ENCODE results near the gene FAM3D.

Gene FAM3D

GRCh38 chr3:58652624-58653023 is 13.9 kb downstream of the FAM3D start:
- WGBS: 64% methylated on average over 2 of the region's 2 CpGs
- Histone ChIP-seq H3K4me1 (ENCODE audit: insufficient read depth, low read length) (no peaks in the 10 kb centered on the region), H3K4me3 (ENCODE audit: low read length) (no peak overlapping the region), H3K36me3 (ENCODE audit: insufficient read depth, low read length) (no peaks in the 10 kb centered on the region), H3K27ac (ENCODE audit: low read depth, low read length) (no peak overlapping the region), H3K9me3 (ENCODE audit: insufficient read depth, low read depth, low read length) (no peaks in the 10 kb centered on the region), H3K27me3 (ENCODE audit: insufficient read depth, low read length) (no peaks in the 10 kb centered on the region), H3K9ac (ENCODE audit: low read depth, low read length) (no peak overlapping the region)

- H3K9ac ChIP-seq (ENCODE audit: low read depth, low read length): no peak overlapping the region
- H3K27ac ChIP-seq (ENCODE audit: low read depth, low read length): no peak overlapping the region
Measured at GRCh38 chr3:58651276-58651675, 15.3 kb downstream of the FAM3D start.

GRCh38 chr3:58647381-58648141 is 19.0 kb downstream of the FAM3D start:
- no peaks in the 10 kb centered on the region for H3K27me3 ChIP-seq (ENCODE audit: insufficient read depth, low read length)
- no peaks in the 10 kb centered on the region for H3K9me3 ChIP-seq (ENCODE audit: insufficient read depth, low read depth, low read length)
- no peak overlapping the region for H3K4me3 ChIP-seq (ENCODE audit: low read length)
- no peaks in the 10 kb centered on the region for H3K36me3 ChIP-seq (ENCODE audit: insufficient read depth, low read length)
- WGBS: 90% methylated on average over 3 of the region's 3 CpGs
- H3K27ac ChIP-seq (ENCODE audit: low read depth, low read length): no peak overlapping the region
- no peak overlapping the region for H3K9ac ChIP-seq (ENCODE audit: low read depth, low read length)
- H3K4me1 ChIP-seq (ENCODE audit: insufficient read depth, low read length): no peaks in the 10 kb centered on the region

More at GRCh38 chr3:58651276-58651675, 15.3 kb downstream of the FAM3D start:
- no peaks in the 10 kb centered on the region for H3K36me3 ChIP-seq (ENCODE audit: insufficient read depth, low read length)
- H3K4me3 ChIP-seq (ENCODE audit: low read length): no peak overlapping the region
- H3K9me3 ChIP-seq (ENCODE audit: insufficient read depth, low read depth, low read length): no peaks in the 10 kb centered on the region
- no peaks in the 10 kb centered on the region for H3K4me1 ChIP-seq (ENCODE audit: insufficient read depth, low read length)
- H3K27me3 ChIP-seq (ENCODE audit: insufficient read depth, low read length): no peaks in the 10 kb centered on the region

- 91% methylated on average over 3 of the region's 3 CpGs for WGBS
- Histone ChIP-seq H3K9me3 (ENCODE audit: insufficient read depth, low read depth, low read length) (no peaks in the 10 kb centered on the region), H3K36me3 (ENCODE audit: insufficient read depth, low read length) (no peaks in the 10 kb centered on the region), H3K27me3 (ENCODE audit: insufficient read depth, low read length) (peaks cover under 1% of the 10 kb centered on the region; the same call in 1 of the 2 replicates), H3K9ac (ENCODE audit: low read depth, low read length) (no peak overlapping the region), H3K4me1 (ENCODE audit: insufficient read depth, low read length) (no peaks in the 10 kb centered on the region), H3K4me3 (ENCODE audit: low read length) (no peak overlapping the region), H3K27ac (ENCODE audit: low read depth, low read length) (no peak overlapping the region)
Measured at GRCh38 chr3:58646503-58646902, 20.1 kb downstream of the FAM3D start.

- WGBS: 90% methylated on average over 4 of the region's 4 CpGs
- no peaks in the 10 kb centered on the region for H3K4me1 ChIP-seq (ENCODE audit: insufficient read depth, low read length)
- H3K36me3 ChIP-seq (ENCODE audit: insufficient read depth, low read length): no peaks in the 10 kb centered on the region
- no peak overlapping the region for H3K27ac ChIP-seq (ENCODE audit: low read depth, low read length)
- no peak overlapping the region for H3K4me3 ChIP-seq (ENCODE audit: low read length)
- peaks cover 9% of the 10 kb centered on the region for H3K27me3 ChIP-seq (ENCODE audit: insufficient read depth, low read length)
- H3K9me3 ChIP-seq (ENCODE audit: insufficient read depth, low read depth, low read length): no peaks in the 10 kb centered on the region
- H3K9ac ChIP-seq (ENCODE audit: low read depth, low read length): no peak overlapping the region
Measured at GRCh38 chr3:58645726-58646125, 20.8 kb downstream of the FAM3D start.

- no peaks in the 10 kb centered on the region for H3K36me3 ChIP-seq (ENCODE audit: insufficient read depth, low read length)
- H3K27me3 ChIP-seq (ENCODE audit: insufficient read depth, low read length): peaks cover 36% of the 10 kb centered on the region
- H3K4me3 ChIP-seq (ENCODE audit: low read length): no peak overlapping the region
- no peak overlapping the region for H3K9ac ChIP-seq (ENCODE audit: low read depth, low read length)
- H3K9me3 ChIP-seq (ENCODE audit: insufficient read depth, low read depth, low read length): no peaks in the 10 kb centered on the region
- H3K4me1 ChIP-seq (ENCODE audit: insufficient read depth, low read length): no peaks in the 10 kb centered on the region
- H3K27ac ChIP-seq (ENCODE audit: low read depth, low read length): no peak overlapping the region
- 89% methylated on average over 4 of the region's 4 CpGs for WGBS
Measured at GRCh38 chr3:58642846-58643245, 23.7 kb downstream of the FAM3D start.

GRCh38 chr3:58640700-58641372 is 25.7 kb downstream of the FAM3D start:
- Histone ChIP-seq H3K4me1 (ENCODE audit: insufficient read depth, low read length) (no peaks in the 10 kb centered on the region), H3K9me3 (ENCODE audit: insufficient read depth, low read depth, low read length) (no peaks in the 10 kb centered on the region), H3K36me3 (ENCODE audit: insufficient read depth, low read length) (no peaks in the 10 kb centered on the region), H3K4me3 (ENCODE audit: low read length) (0 out of 2 replicates have a peak overlapping the region, but pooled peaks have one; percentile 22), H3K9ac (ENCODE audit: low read depth, low read length) (no peak overlapping the region), H3K27me3 (ENCODE audit: insufficient read depth, low read length) (peaks cover 56% of the 10 kb centered on the region), H3K27ac (ENCODE audit: low read depth, low read length) (no peak overlapping the region)
- 20% methylated on average over 25 of the region's 25 CpGs for WGBS

GRCh38 chr3:58639842-58640241 is 26.7 kb downstream of the FAM3D start:
- H3K36me3 ChIP-seq (ENCODE audit: insufficient read depth, low read length): no peaks in the 10 kb centered on the region
- no peaks in the 10 kb centered on the region for H3K9me3 ChIP-seq (ENCODE audit: insufficient read depth, low read depth, low read length)
- no peaks in the 10 kb centered on the region for H3K4me1 ChIP-seq (ENCODE audit: insufficient read depth, low read length)
- H3K27ac ChIP-seq (ENCODE audit: low read depth, low read length): no peak overlapping the region
- no peak overlapping the region for H3K9ac ChIP-seq (ENCODE audit: low read depth, low read length)
- WGBS: 90% methylated on average over 10 of the region's 10 CpGs
- no peak overlapping the region for H3K4me3 ChIP-seq (ENCODE audit: low read length)
- peaks cover 64% of the 10 kb centered on the region for H3K27me3 ChIP-seq (ENCODE audit: insufficient read depth, low read length)

GRCh38 chr3:58639001-58639400 is 27.6 kb downstream of the FAM3D start:
- no peaks in the 10 kb centered on the region for H3K36me3 ChIP-seq (ENCODE audit: insufficient read depth, low read length)
- WGBS: 90% methylated on average over 2 of the region's 4 CpGs
- H3K4me1 ChIP-seq (ENCODE audit: insufficient read depth, low read length): no peaks in the 10 kb centered on the region
- H3K9me3 ChIP-seq (ENCODE audit: insufficient read depth, low read depth, low read length): no peaks in the 10 kb centered on the region
- H3K27me3 ChIP-seq (ENCODE audit: insufficient read depth, low read length): peaks cover 72% of the 10 kb centered on the region
- H3K4me3 ChIP-seq (ENCODE audit: low read length): no peak overlapping the region
- H3K27ac ChIP-seq (ENCODE audit: low read depth, low read length): no peak overlapping the region
- H3K9ac ChIP-seq (ENCODE audit: low read depth, low read length): no peak overlapping the region

GRCh38 chr3:58638591-58638990 is 28.0 kb downstream of the FAM3D start:
- H3K9me3 ChIP-seq (ENCODE audit: insufficient read depth, low read depth, low read length): no peaks in the 10 kb centered on the region
- H3K36me3 ChIP-seq (ENCODE audit: insufficient read depth, low read length): no peaks in the 10 kb centered on the region
- H3K4me3 ChIP-seq (ENCODE audit: low read length): no peak overlapping the region
- peaks cover 76% of the 10 kb centered on the region for H3K27me3 ChIP-seq (ENCODE audit: insufficient read depth, low read length)
- no peak overlapping the region for H3K9ac ChIP-seq (ENCODE audit: low read depth, low read length)
- no peaks in the 10 kb centered on the region for H3K4me1 ChIP-seq (ENCODE audit: insufficient read depth, low read length)
- no peak overlapping the region for H3K27ac ChIP-seq (ENCODE audit: low read depth, low read length)
- 64% methylated on average over 5 of the region's 6 CpGs for WGBS

GRCh38 chr3:58637509-58637908 is 29.1 kb downstream of the FAM3D start:
- H3K4me1 ChIP-seq (ENCODE audit: insufficient read depth, low read length): no peaks in the 10 kb centered on the region
- H3K36me3 ChIP-seq (ENCODE audit: insufficient read depth, low read length): no peaks in the 10 kb centered on the region
- no peak overlapping the region for H3K27ac ChIP-seq (ENCODE audit: low read depth, low read length)
- no peak overlapping the region for H3K9ac ChIP-seq (ENCODE audit: low read depth, low read length)
- WGBS: 19% methylated on average over 5 of the region's 5 CpGs
- no peaks in the 10 kb centered on the region for H3K9me3 ChIP-seq (ENCODE audit: insufficient read depth, low read depth, low read length)
- H3K27me3 ChIP-seq (ENCODE audit: insufficient read depth, low read length): peaks cover 77% of the 10 kb centered on the region
- H3K4me3 ChIP-seq (ENCODE audit: low read length): no peak overlapping the region
